ENCODE measurements around the gene ZMAT5.

DNA sequence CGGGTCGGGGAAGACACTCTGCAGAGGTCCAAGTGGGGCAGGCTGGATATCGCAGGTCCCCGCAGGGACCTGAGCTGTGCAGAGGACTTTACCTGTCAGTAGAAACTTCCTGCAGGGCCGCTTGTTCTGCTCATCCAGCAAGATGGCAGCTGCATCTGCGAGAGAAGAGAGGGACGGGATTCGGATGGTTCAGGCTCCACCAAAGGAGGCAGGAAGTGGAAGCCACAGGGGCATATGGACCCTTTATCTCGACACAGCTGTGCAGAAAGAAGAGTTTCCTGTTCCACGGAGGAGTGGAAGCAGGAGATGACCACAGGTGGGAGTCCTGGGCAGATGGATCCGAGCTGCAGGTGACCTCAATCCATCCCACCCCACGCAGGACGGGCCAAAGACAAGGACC is 24.5 kb downstream of the ZMAT5 start:
- TF ChIP-seq, protein P1, sequence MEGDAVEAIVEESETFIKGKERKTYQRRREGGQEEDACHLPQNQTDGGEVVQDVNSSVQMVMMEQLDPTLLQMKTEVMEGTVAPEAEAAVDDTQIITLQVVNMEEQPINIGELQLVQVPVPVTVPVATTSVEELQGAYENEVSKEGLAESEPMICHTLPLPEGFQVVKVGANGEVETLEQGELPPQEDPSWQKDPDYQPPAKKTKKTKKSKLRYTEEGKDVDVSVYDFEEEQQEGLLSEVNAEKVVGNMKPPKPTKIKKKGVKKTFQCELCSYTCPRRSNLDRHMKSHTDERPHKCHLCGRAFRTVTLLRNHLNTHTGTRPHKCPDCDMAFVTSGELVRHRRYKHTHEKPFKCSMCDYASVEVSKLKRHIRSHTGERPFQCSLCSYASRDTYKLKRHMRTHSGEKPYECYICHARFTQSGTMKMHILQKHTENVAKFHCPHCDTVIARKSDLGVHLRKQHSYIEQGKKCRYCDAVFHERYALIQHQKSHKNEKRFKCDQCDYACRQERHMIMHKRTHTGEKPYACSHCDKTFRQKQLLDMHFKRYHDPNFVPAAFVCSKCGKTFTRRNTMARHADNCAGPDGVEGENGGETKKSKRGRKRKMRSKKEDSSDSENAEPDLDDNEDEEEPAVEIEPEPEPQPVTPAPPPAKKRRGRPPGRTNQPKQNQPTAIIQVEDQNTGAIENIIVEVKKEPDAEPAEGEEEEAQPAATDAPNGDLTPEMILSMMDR (IDR thresholded peaks at IDR 0.05): no peak
- TF ChIP-seq POLR2A (IDR thresholded peaks at IDR 0.05): no peak
